NT2/D1 (cell line): Measurements from ENCODE around the gene PARP16.

Experiments
- YY1 ChIP-seq: IDR thresholded peaks from 2 replicates; pipeline ENCODE4 v1.6.1; 2011; ENCODE audit not compliant: insufficient read length, insufficient read depth
- ZNF274 ChIP-seq: IDR thresholded peaks from 2 replicates; pipeline ENCODE4 v1.6.1; 2011; ENCODE audit warnings: mild to moderate bottlenecking, low read depth, low read length

DNA sequence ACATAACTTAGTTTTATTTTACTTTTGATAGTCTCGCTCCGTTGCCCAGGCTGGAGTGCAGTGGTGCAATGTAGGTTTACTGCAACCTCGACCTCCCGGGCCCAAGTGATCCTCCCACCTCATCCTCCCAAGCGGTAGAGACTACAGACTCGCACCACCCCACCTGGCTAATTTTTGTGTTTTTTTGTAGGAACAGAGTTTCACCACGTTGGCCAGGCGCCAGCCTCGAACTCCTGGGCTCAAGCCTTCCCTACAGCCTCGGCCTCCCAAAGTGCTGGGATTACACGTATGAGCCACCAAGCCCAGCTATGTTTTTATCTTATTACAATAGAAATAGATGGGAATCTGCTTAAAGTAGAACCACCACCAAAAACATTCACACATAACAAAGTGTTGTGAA, 12.0 kb upstream of the PARP16 start:
- TF ChIP-seq YY1, result no peak
- no peak for TF ChIP-seq ZNF274
